SK-N-SH (cell line): Measurements from ENCODE around the gene PAM16. TPM values are rescaled to one million over a fixed set of nuclear protein-coding genes. Genes with fewer than 3 reads are reported as not detected.
A peak's percentile ranks its signal among the peaks of the same experiment; 100 is the strongest.

Experiments
- CTCF ChIA-PET: fragments of 300-600, 350-600 bp; formaldehyde crosslinking; extraction: SDS; loops from one replicate; lab custom pipeline; 2021; lab: Yijun Ruan, JAX
- POLR2A ChIA-PET: fragments of 350-600 bp; sonication (Branson Sonifier 250); formaldehyde crosslinking; extraction: SDS; loops from one replicate; lab custom pipeline; 2020; ENCODE audit warnings: antibody characterized with exemption, inconsistent platforms; lab: Yijun Ruan, JAX
- DNase-seq: peaks from one replicate; pipeline ENCODE4 v3.0.0; 2012
- H2AFZ ChIP-seq: fragments of 200-600 bp; sonication (generic); 2 replicates; pipeline ENCODE4 v1.8.1; 2016; ENCODE audit warnings: antibody characterized with exemption, mild to moderate bottlenecking, low read depth
- H3F3A ChIP-seq: fragments of 200-600 bp; sonication (generic); replicated peaks from 2 replicates; pipeline ENCODE3; 2016; ENCODE audit warnings: antibody characterized with exemption, mild to moderate bottlenecking; ENCODE audit not compliant: insufficient read depth
- H3K27ac ChIP-seq, 2 experiments: fragments of 200-500 bp in 1 of 2; fragments of 200-600 bp in 1 of 2; sonication (Bioruptor generic) in 1 of 2; sonication (generic), shearing (Covaris generic) in 1 of 2; 2 replicates each; pipeline versions ENCODE4 v1.5.1 to v1.6.1; 2014 to 2016; ENCODE audit warnings: low read depth in 2 of 2, inconsistent platforms in 1 of 2, low read length in 1 of 2, mild to moderate bottlenecking in 1 of 2, mixed read lengths in 1 of 2
- H3K27me3 ChIP-seq: fragments of 200-600 bp; sonication (generic), shearing (Covaris generic); 2 replicates; pipeline ENCODE4 v1.6.1; 2016; ENCODE audit warnings: mixed run types; ENCODE audit not compliant: insufficient read depth
- H3K36me3 ChIP-seq, 2 experiments: fragments of 200-500 bp in 1 of 2; fragments of 200-600 bp in 1 of 2; sonication (Bioruptor generic) in 1 of 2; sonication (generic) in 1 of 2; replicated peaks in 1 of 2; 2 replicates each; pipeline versions ENCODE3 to v1.5.1; 2014 to 2016; ENCODE audit warnings: low read length in 1 of 2, mild to moderate bottlenecking in 1 of 2; ENCODE audit not compliant: insufficient read depth in 2 of 2, control insufficient read depth in 1 of 2
- H3K4me1 ChIP-seq, 2 experiments: fragments of 200-500 bp in 1 of 2; fragments of 200-600 bp in 1 of 2; sonication (Bioruptor generic) in 1 of 2; sonication (generic), shearing (Covaris generic) in 1 of 2; 2 replicates each; pipeline versions ENCODE4 v1.5.1 to v1.6.1; 2014 to 2016; ENCODE audit warnings: low read depth in 1 of 2, low read length in 1 of 2, mixed run types in 1 of 2; ENCODE audit not compliant: insufficient read depth in 2 of 2, control insufficient read depth in 1 of 2
- H3K4me2 ChIP-seq: fragments of 200-600 bp; sonication (generic), shearing (Covaris generic); 2 replicates; pipeline ENCODE4 v1.6.1; 2017; ENCODE audit warnings: mixed run types
- H3K4me3 ChIP-seq, 2 experiments: fragments of 200-500 bp in 1 of 2; fragments of 200-600 bp in 1 of 2; sonication (Bioruptor generic) in 1 of 2; sonication (generic), shearing (Covaris generic) in 1 of 2; 2 replicates each; pipeline versions ENCODE4 v1.5.1 to v1.8.1; 2014 to 2016; ENCODE audit warnings: low read depth in 2 of 2, inconsistent platforms in 1 of 2, low read length in 1 of 2, mild to moderate bottlenecking in 1 of 2, mixed read lengths in 1 of 2, moderate library complexity in 1 of 2
- H3K79me2 ChIP-seq: fragments of 200-600 bp; sonication (generic); 2 replicates; pipeline ENCODE4 v1.8.1; 2017; ENCODE audit warnings: mild to moderate bottlenecking; ENCODE audit not compliant: insufficient read depth
- H3K9ac ChIP-seq: fragments of 200-600 bp; sonication (generic); 2 replicates; pipeline ENCODE4 v1.6.1; 2017; ENCODE audit warnings: mixed run types
- H3K9me2 ChIP-seq: fragments of 200-600 bp; sonication (generic); 2 replicates; pipeline ENCODE4 v1.6.1; 2017; ENCODE audit warnings: mixed run types
- H3K9me3 ChIP-seq: fragments of 200-600 bp; sonication (generic); 2 replicates; pipeline ENCODE4 v1.6.1; 2017; ENCODE audit warnings: mixed run types, mild to moderate bottlenecking, moderate library complexity
- H4K20me1 ChIP-seq: fragments of 200-600 bp; sonication (generic); 2 replicates; pipeline ENCODE4 v1.6.1; 2017; ENCODE audit warnings: mild to moderate bottlenecking, mixed run types; ENCODE audit not compliant: insufficient read depth
- CHD2 ChIP-seq: fragments of 150-350 bp; IDR thresholded peaks from 2 replicates; pipeline ENCODE4 v1.6.1; 2018; ENCODE audit warnings: low read length; ENCODE audit not compliant: partially characterized antibody
- CTCF ChIP-seq: fragments of 200-600 bp; sonication (generic); IDR thresholded peaks from 2 replicates; pipeline ENCODE4 v1.6.1; 2017; ENCODE audit warnings: antibody characterized with exemption, mild to moderate bottlenecking, moderate library complexity
- EP300 ChIP-seq, 2 experiments: IDR thresholded peaks; 2 replicates each; pipeline versions ENCODE4 v1.4.0 to v1.6.1; 2012; ENCODE audit warnings: borderline replicate concordance in 1 of 2, low read depth in 1 of 2, low read length in 1 of 2
- EZH2phosphoT487 ChIP-seq: fragments of 200-600 bp; sonication (generic); IDR thresholded peaks from 2 replicates; pipeline ENCODE4 v1.6.1; 2017; ENCODE audit warnings: low read depth, mixed run types, mild to moderate bottlenecking, antibody characterized with exemption, moderate library complexity, borderline replicate concordance
- FOXM1 ChIP-seq: IDR thresholded peaks from 2 replicates; pipeline ENCODE4 v1.4.0; 2012; ENCODE audit warnings: low read depth, mild to moderate bottlenecking
- GATA2 ChIP-seq: sonication (generic); formaldehyde crosslinking; IDR thresholded peaks from 2 replicates; pipeline ENCODE4 v1.5.0; 2020; ENCODE audit warnings: mild to moderate bottlenecking, missing genetic modification reagents
- MAX ChIP-seq: IDR thresholded peaks from 2 replicates; pipeline ENCODE4 v1.4.0; 2012; ENCODE audit warnings: low read depth
- MXI1 ChIP-seq: IDR thresholded peaks from 2 replicates; pipeline ENCODE4 v1.6.1; 2012; ENCODE audit warnings: mild to moderate bottlenecking, low read depth, low read length, improper control_type of control experiment
- NFIC ChIP-seq: IDR thresholded peaks from 2 replicates; pipeline ENCODE4 v1.4.0; 2012; ENCODE audit warnings: borderline replicate concordance
- PBX3 ChIP-seq: IDR thresholded peaks from 2 replicates; pipeline ENCODE4; 2012
- POLR2AphosphoS5 ChIP-seq: IDR thresholded peaks from 2 replicates; pipeline ENCODE4 v1.6.1; 2012; ENCODE audit warnings: low read depth, low read length
- RCOR1 ChIP-seq: fragments of 150-350 bp; IDR thresholded peaks from 2 replicates; pipeline ENCODE4 v1.6.1; 2017; ENCODE audit warnings: antibody characterized with exemption, low read length
- RFX5 ChIP-seq: IDR thresholded peaks from 2 replicates; pipeline ENCODE4 v1.6.1; 2012; ENCODE audit warnings: mild to moderate bottlenecking, improper control_type of control experiment, low read length
- SIN3A ChIP-seq: IDR thresholded peaks from 2 replicates; pipeline ENCODE4 v1.6.1; 2012; ENCODE audit warnings: low read depth, mild to moderate bottlenecking, low read length, moderate library complexity, borderline replicate concordance
- SMC3 ChIP-seq: IDR thresholded peaks from 2 replicates; pipeline ENCODE4 v1.6.1; 2012; ENCODE audit warnings: low read depth, low read length, improper control_type of control experiment
- TCF12 ChIP-seq: IDR thresholded peaks from 2 replicates; pipeline ENCODE4 v1.4.0; 2012
- YY1 ChIP-seq: IDR thresholded peaks from 2 replicates; pipeline ENCODE4 v1.4.0; 2012; ENCODE audit warnings: low read depth, mild to moderate bottlenecking
- ZBTB33 ChIP-seq: IDR thresholded peaks from 2 replicates; pipeline ENCODE4 v1.4.0; 2012; ENCODE audit warnings: low read depth, borderline replicate concordance
- WGBS: methylation state at CpG from one replicate; pipeline ENCODE4 v1.1.6; 2017; ENCODE audit warnings: low lambda C conversion rate; 5-methylcytosine and 5-hydroxymethylcytosine counted together
- polyA plus RNA-seq, 3 experiments: library from polyadenylated mRNA; depleted of rRNA; stranded (reverse); fragments of >200 nt; gene quantifications; 2 replicates each; pipeline ENCODE4 v1.2.3, GENCODE V29; 2012

PAM16 gene
- polyA plus RNA-seq, 1 of the 3 experiments (the other 2 are of a cell fraction): 96.4 TPM

GRCh38 chr16:4384509-4384942 is 33.4 kb upstream of the PAM16 start:
- Histone ChIP-seq H3K27me3 (no peaks in the 10 kb centered on the region), H3K4me3 (no peak overlapping the region), H3K4me2 (peak overlapping the region; percentile 28; the same call in 1 of the 2 replicates), H3K9ac (no peak overlapping the region), H3K36me3 (peaks cover 0 to 33% of the 10 kb centered on the region in 2 experiments), H3K4me1 (peaks cover 30 to 69% of the 10 kb centered on the region in 2 experiments; a peak in 3 of 4 replicates), H3K9me3 (no peaks in the 10 kb centered on the region), H3F3A (peaks cover 23% of the 10 kb centered on the region), H3K27ac (peak overlapping the region in 1 of 2 experiments; percentile 93; a peak in 3 of 4 replicates), H4K20me1 (peaks cover 17% of the 10 kb centered on the region; the same call in 1 of the 2 replicates), H3K79me2 (no peaks in the 10 kb centered on the region), H3K9me2 (no peaks in the 10 kb centered on the region), H2AFZ (no peak overlapping the region)
- WGBS: 80% methylated on average over 1 of the region's 20 CpGs
- CTCF ChIA-PET: interaction anchor here (0.9 to 32.1 kb wide), 2 partner anchors 8 to 18 kb away, joined by 4 to 558 read pairs; no protein-coding TSS in a partner anchor
- peak; percentile 26; the same call in 1 of the 2 replicates for TF ChIP-seq RCOR1
- no peak for TF ChIP-seq ZBTB33
- no peak for TF ChIP-seq NFIC
- peak; percentile 76 for TF ChIP-seq CHD2
- TF ChIP-seq FOXM1: no peak
- peak; percentile 62; the same call in 1 of the 2 replicates for TF ChIP-seq SIN3A
- 0 out of 2 replicates have a peak, but pooled peaks have one; percentile 44 for TF ChIP-seq POLR2AphosphoS5
- TF ChIP-seq MAX: peak; percentile 86
- TF ChIP-seq RFX5: no peak
- TF ChIP-seq TCF12: peak; percentile 92
- TF ChIP-seq EP300 (IDR thresholded peaks at IDR 0.05; ENCODE audit: borderline replicate concordance in 1 of 2, low read depth in 1 of 2, low read length in 1 of 2): 0 out of 4 replicates have a peak, but pooled peaks of 1 of the 2 experiments have one; percentile 45
- peak; percentile 84; the same call in 1 of the 2 replicates for TF ChIP-seq MXI1
- POLR2A ChIA-PET: interaction anchor here (2.1 kb wide), 1 partner anchor 8 kb away, joined by 7 read pairs; no protein-coding TSS in a partner anchor
- DNase-seq: peak; percentile 89

GRCh38 chr16:4383591-4384444 is 32.7 kb upstream of the PAM16 start:
- Histone ChIP-seq H2AFZ (no peak overlapping the region), H3K36me3 (peaks cover 0 to 33% of the 10 kb centered on the region in 2 experiments), H3K9ac (no peak overlapping the region), H3K79me2 (peaks cover 3% of the 10 kb centered on the region; the same call in 1 of the 2 replicates), H3K4me2 (peak overlapping the region; percentile 28; the same call in 1 of the 2 replicates), H3F3A (peaks cover 23% of the 10 kb centered on the region), H3K4me3 (no peak overlapping the region), H3K27ac (peak overlapping the region in 1 of 2 experiments; percentile 93; a peak in 3 of 4 replicates), H3K9me3 (no peaks in the 10 kb centered on the region), H3K27me3 (no peaks in the 10 kb centered on the region), H3K9me2 (no peaks in the 10 kb centered on the region), H4K20me1 (peaks cover 24% of the 10 kb centered on the region), H3K4me1 (peaks cover 30 to 74% of the 10 kb centered on the region in 2 experiments; a peak in 3 of 4 replicates)
- 89% methylated on average over 5 of the region's 12 CpGs for WGBS
- ChIA-PET POLR2A (interaction anchor here (2.1 kb wide), 1 partner anchor 9 kb away, joined by 7 read pairs; no protein-coding TSS in a partner anchor), CTCF (interaction anchor here (0.6 to 32.1 kb wide), 3 partner anchors 9 to 33 kb away, joined by 3 to 558 read pairs (median 4); partner anchors contain the start of gene PAM16)
- peak; percentile 52 for DNase-seq
- TF ChIP-seq PBX3 (no peak), CHD2 (no peak), CTCF (no peak), EZH2phosphoT487 (no peak), SMC3 (no peak), GATA2 (CRISPR knock-in tag) (no peak), YY1 (no peak), FOXM1 (no peak), MXI1 (no peak), NFIC (no peak), RFX5 (no peak), EP300 (IDR thresholded peaks at IDR 0.05; ENCODE audit: borderline replicate concordance in 1 of 2, low read depth in 1 of 2, low read length in 1 of 2) (no peak)
